CD4-positive, CD25-positive, alpha-beta regulatory T cell (primary cell): ENCODE measurements around the gene UNC5A. TPM values are rescaled to one million over a fixed set of nuclear protein-coding genes. Genes with fewer than 3 reads are reported as not detected.

Experiments used
- ATAC-seq, 2 donors: fragments of 150-1000 bp; cut with Tn5 transposase; one replicate each; pipeline ENCODE4 v1.10.0; 2021; ENCODE audit warnings: low read depth in 2 of 2, moderate number of reproducible peaks in 2 of 2, moderate library complexity in 1 of 2
- DNase-seq, 3 donors: peaks; one replicate each; pipeline versions ENCODE4 v3.0.0 to v3.0.0-alpha.2; 2012 to 2022; ENCODE audit warnings: mixed read lengths in 1 of 3
- H3K27ac ChIP-seq: one replicate; pipeline ENCODE4 v1.7.0; 2013; ENCODE audit warnings: mild to moderate bottlenecking, low read length; ENCODE audit not compliant: insufficient read depth, poor library complexity, severe bottlenecking
- H3K27me3 ChIP-seq: one replicate; pipeline ENCODE4 v1.7.0; 2013; ENCODE audit warnings: low read length; ENCODE audit not compliant: control insufficient read depth, insufficient read depth
- H3K36me3 ChIP-seq: one replicate; pipeline ENCODE4 v1.7.0; 2013; ENCODE audit warnings: mild to moderate bottlenecking, low read length, moderate library complexity; ENCODE audit not compliant: control insufficient read depth, insufficient read depth
- H3K4me1 ChIP-seq: 2 replicates; pipeline ENCODE4 v1.7.0; 2013; ENCODE audit warnings: mild to moderate bottlenecking, low read length; ENCODE audit not compliant: insufficient read depth, control insufficient read depth, poor library complexity, severe bottlenecking
- H3K4me3 ChIP-seq: one replicate; pipeline ENCODE4 v1.7.0; 2013; ENCODE audit warnings: low read depth, mild to moderate bottlenecking, low read length, moderate library complexity
- H3K9me3 ChIP-seq, 2 experiments: 1 replicate in 1 of 2; 2 replicates in 1 of 2; pipeline ENCODE4 v1.7.0; 2013; ENCODE audit warnings: low read length in 2 of 2, mild to moderate bottlenecking in 1 of 2, moderate library complexity in 1 of 2; ENCODE audit not compliant: control insufficient read depth in 2 of 2
- H3K27ac Mint-ChIP-seq, 3 donors: one replicate each; pipeline ENCODE4 v1.8.0; 2020 to 2022; ENCODE audit warnings: mild to moderate bottlenecking in 3 of 3, mixed read lengths in 3 of 3, moderate library complexity in 2 of 3
- H3K27me3 Mint-ChIP-seq: one replicate; pipeline ENCODE4 v1.8.0; 2022; ENCODE audit warnings: mild to moderate bottlenecking, mixed read lengths
- H3K36me3 Mint-ChIP-seq: one replicate; pipeline ENCODE4 v1.8.0; 2020; ENCODE audit warnings: mixed read lengths
- H3K4me1 Mint-ChIP-seq, 4 donors: one replicate each; pipeline ENCODE4 v1.8.0; 2020 to 2022; ENCODE audit warnings: mixed read lengths in 4 of 4, mild to moderate bottlenecking in 1 of 4
- H3K4me3 Mint-ChIP-seq, 4 donors: one replicate each; pipeline ENCODE4 v1.8.0; 2020 to 2022; ENCODE audit warnings: mild to moderate bottlenecking in 4 of 4, mixed read lengths in 4 of 4, moderate library complexity in 3 of 4
- H3K9me3 Mint-ChIP-seq, 7 donors: one replicate each; pipeline ENCODE4 v1.8.0; 2020 to 2022; ENCODE audit warnings: mixed read lengths in 7 of 7, mild to moderate bottlenecking in 3 of 7, moderate library complexity in 2 of 7
- polyA plus RNA-seq, 4 donors: library from polyadenylated mRNA; unstranded; fragments of 300-500 nt; fragmentation: Illumina TruSeq; gene quantifications; one replicate each; pipeline ENCODE4 v1.2.3, GENCODE V29; 2021
- total RNA-seq: library from RNA; stranded (reverse); gene quantifications from one replicate; pipeline ENCODE4 v1.2.3, GENCODE V29; 2022

Gene UNC5A
- total and polyA plus RNA-seq, 5 donors from 2014 or later, result not detected

DNA sequence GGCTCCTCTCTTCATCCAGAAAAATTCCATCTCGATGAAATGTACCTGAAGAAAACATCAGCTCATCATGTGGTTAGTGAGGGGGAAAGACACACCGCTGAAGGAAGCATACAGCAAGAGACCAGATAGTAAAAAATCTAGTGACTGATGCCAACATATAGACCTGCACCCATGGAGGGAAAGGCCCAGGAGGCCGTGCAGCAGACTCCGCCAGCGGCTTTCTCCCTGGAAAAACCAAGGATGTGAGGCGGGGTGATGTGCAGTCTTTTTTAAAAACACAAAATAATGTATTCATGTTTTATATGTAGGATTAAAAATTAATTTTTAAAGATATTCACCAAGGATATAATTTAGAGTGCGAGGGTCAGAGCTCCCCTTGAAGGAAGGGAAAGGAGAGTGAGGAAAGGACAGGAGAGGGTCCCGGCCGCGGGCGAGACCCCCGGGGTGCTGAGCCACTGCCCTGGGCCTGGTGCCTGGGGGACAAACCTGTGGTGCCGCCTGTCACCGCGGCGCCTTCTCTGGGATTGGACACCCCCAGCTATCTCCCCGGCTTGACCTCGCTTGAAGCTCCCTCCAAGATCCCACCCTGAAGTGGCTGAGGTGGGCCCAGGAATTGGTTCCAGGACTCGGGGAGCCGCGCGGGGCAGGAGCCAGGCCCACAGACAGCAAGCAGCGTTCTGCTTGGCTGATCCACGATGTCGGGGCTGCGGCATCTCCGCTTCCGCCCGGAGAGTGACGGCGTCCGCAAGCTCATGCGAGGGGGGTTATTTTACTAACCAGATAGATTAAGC lies 12.1 kb upstream of the UNC5A start:
- no peak overlapping the region for H3K4me3 Mint-ChIP-seq
- Histone ChIP-seq H3K9me3 (no peaks in the 10 kb centered on the region), H3K27ac (no peak overlapping the region), H3K27me3 (peaks cover 2% of the 10 kb centered on the region), H3K4me1 (no peaks in the 10 kb centered on the region), H3K36me3 (no peaks in the 10 kb centered on the region), H3K4me3 (no peak overlapping the region)
- peaks cover 0 to 5% (median 0%) of the 10 kb centered on the region in 7 donors for H3K9me3 Mint-ChIP-seq
- H3K27ac Mint-ChIP-seq, result no peak overlapping the region
- peaks cover 0 to 8% (median 3%) of the 10 kb centered on the region in 4 donors for H3K4me1 Mint-ChIP-seq
- peaks cover 28% of the 10 kb centered on the region for H3K27me3 Mint-ChIP-seq
- H3K36me3 Mint-ChIP-seq, result no peaks in the 10 kb centered on the region
- DNase-seq, result no peak
- ATAC-seq, result no peak

- no peak overlapping the region for H3K27ac Mint-ChIP-seq
- peaks cover 0 to 8% (median 3%) of the 10 kb centered on the region in 4 donors for H3K4me1 Mint-ChIP-seq
- H3K27me3 Mint-ChIP-seq, result peaks cover 22% of the 10 kb centered on the region
These were observed 11.4 kb upstream of the UNC5A start for GRCh38 chr5:176798949-176799348.

DNA sequence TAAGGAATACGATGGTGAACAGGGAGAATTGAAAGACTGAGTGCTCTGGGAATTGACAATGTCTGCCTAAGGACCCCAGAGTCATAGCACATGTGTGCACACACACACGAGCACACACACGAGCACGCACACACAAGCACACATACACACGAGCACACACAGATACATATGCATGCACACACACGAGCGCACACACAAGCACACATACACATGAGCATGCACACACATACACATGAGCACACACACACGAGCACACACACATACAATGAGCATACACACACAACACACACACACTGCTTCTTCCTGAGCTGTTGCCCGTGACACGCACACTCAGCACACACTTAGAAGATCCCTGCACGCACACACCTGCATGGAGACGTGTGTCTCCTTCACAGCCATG lies 10.9 kb upstream of the UNC5A start:
- Mint-ChIP-seq H3K27ac (no peak overlapping the region), H3K36me3 (no peaks in the 10 kb centered on the region), H3K4me1 (peaks cover 0 to 8% (median 3%) of the 10 kb centered on the region in 4 donors), H3K4me3 (no peak overlapping the region), H3K9me3 (peaks cover 0 to 5% (median 0%) of the 10 kb centered on the region in 7 donors), H3K27me3 (peaks cover 26% of the 10 kb centered on the region)
- no peak overlapping the region for H3K4me3 ChIP-seq
- ATAC-seq (no peak), DNase-seq (no peak)
- no peaks in the 10 kb centered on the region for H3K9me3 ChIP-seq
- H3K4me1 ChIP-seq, result no peaks in the 10 kb centered on the region
- H3K27me3 ChIP-seq, result peaks cover 2% of the 10 kb centered on the region
- H3K36me3 ChIP-seq, result no peaks in the 10 kb centered on the region
- H3K27ac ChIP-seq, result no peak overlapping the region

More at GRCh38 chr5:176798949-176799348, 11.4 kb upstream of the UNC5A start:
- Mint-ChIP-seq H3K36me3 (no peaks in the 10 kb centered on the region), H3K4me3 (no peak overlapping the region), H3K9me3 (peaks cover 0 to 4% (median 0%) of the 10 kb centered on the region in 7 donors)
- Histone ChIP-seq H3K27me3 (peaks cover 2% of the 10 kb centered on the region), H3K4me1 (no peaks in the 10 kb centered on the region), H3K4me3 (no peak overlapping the region), H3K36me3 (no peaks in the 10 kb centered on the region), H3K9me3 (no peaks in the 10 kb centered on the region), H3K27ac (no peak overlapping the region)
- ATAC-seq (no peak), DNase-seq (no peak)

- peaks cover 26% of the 10 kb centered on the region for H3K27me3 Mint-ChIP-seq
These were observed 10.3 kb upstream of the UNC5A start for GRCh38 chr5:176800024-176800423.

GRCh38 chr5:176802116-176802784 lies 8.1 kb upstream of the UNC5A start:
- H3K27ac Mint-ChIP-seq, result no peak overlapping the region
- Histone ChIP-seq H3K36me3 (no peaks in the 10 kb centered on the region), H3K27ac (no peak overlapping the region), H3K4me1 (no peaks in the 10 kb centered on the region), H3K27me3 (peaks cover 3% of the 10 kb centered on the region), H3K4me3 (no peak overlapping the region), H3K9me3 (no peaks in the 10 kb centered on the region)
- no peaks in the 10 kb centered on the region for H3K36me3 Mint-ChIP-seq
- no peak for ATAC-seq
- peaks cover 0 to 2% (median 0%) of the 10 kb centered on the region in 7 donors for H3K9me3 Mint-ChIP-seq
- no peak overlapping the region for H3K4me3 Mint-ChIP-seq
- no peak for DNase-seq
- H3K27me3 Mint-ChIP-seq, result peaks cover 20% of the 10 kb centered on the region
- H3K4me1 Mint-ChIP-seq, result no peaks in the 10 kb centered on the region

More at GRCh38 chr5:176800024-176800423, 10.3 kb upstream of the UNC5A start:
- Histone ChIP-seq H3K9me3 (no peaks in the 10 kb centered on the region), H3K4me1 (no peaks in the 10 kb centered on the region), H3K36me3 (no peaks in the 10 kb centered on the region), H3K27me3 (peaks cover 5% of the 10 kb centered on the region), H3K27ac (no peak overlapping the region), H3K4me3 (no peak overlapping the region)
- DNase-seq, result no peak
- Mint-ChIP-seq H3K4me3 (no peak overlapping the region), H3K36me3 (no peaks in the 10 kb centered on the region), H3K9me3 (peaks cover 0 to 5% (median 0%) of the 10 kb centered on the region in 7 donors), H3K4me1 (peaks cover 0 to 8% (median 3%) of the 10 kb centered on the region in 4 donors), H3K27ac (no peak overlapping the region)
- ATAC-seq, result no peak

DNA sequence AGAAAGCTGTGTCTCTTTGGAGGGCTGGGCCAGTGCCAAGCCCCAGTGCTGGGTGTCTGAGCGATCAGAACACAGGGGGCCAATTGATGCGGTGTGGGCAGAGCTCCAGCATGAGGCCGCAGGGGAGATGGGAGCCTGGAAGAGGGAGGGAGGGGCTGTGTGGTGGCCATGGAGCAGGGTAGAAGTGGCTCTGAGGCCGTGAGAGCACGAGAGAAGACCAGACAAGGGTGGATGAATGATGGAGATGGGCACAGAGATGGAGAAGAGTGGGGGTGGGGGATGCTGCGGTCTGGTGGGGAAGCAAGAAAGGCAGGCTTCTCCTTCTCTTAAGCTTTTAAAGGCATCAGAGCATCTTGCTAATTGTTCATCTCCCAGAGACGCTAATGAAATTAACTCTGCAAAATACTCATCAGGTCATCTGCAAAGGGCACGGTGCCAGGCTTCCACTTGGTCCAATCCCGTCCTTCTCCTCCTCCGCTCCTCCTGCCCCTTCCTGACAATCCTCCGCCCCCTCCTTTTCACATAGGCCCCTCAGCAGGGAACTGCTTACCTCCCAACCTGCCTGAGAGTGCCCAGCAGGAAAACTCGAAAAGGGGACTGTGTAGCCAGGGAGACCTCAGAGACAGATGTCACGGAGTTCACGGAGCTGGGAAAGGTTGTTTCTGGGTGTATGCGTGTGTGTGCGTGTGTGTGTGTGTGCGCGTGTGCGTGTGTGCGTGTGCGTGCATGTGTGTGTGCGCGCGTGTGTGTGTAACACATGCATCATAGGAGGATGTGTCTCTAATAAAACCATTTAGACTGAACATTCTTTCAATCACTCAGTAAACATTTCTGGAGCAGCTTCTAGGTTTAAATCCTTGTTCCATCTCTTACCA lies 7.1 kb upstream of the UNC5A start:
- Mint-ChIP-seq H3K4me1 (no peaks in the 10 kb centered on the region), H3K9me3 (peaks cover 0 to 2% (median 0%) of the 10 kb centered on the region in 7 donors), H3K36me3 (no peaks in the 10 kb centered on the region), H3K4me3 (no peak overlapping the region), H3K27ac (no peak overlapping the region), H3K27me3 (peaks cover 30% of the 10 kb centered on the region)
- Histone ChIP-seq H3K9me3 (no peaks in the 10 kb centered on the region), H3K27me3 (peaks cover 9% of the 10 kb centered on the region), H3K27ac (no peak overlapping the region), H3K4me1 (no peaks in the 10 kb centered on the region), H3K36me3 (no peaks in the 10 kb centered on the region), H3K4me3 (no peak overlapping the region)
- DNase-seq (no peak), ATAC-seq (no peak)

- Histone ChIP-seq H3K27me3 (peaks cover 9% of the 10 kb centered on the region), H3K4me3 (no peak overlapping the region), H3K36me3 (no peaks in the 10 kb centered on the region), H3K4me1 (no peaks in the 10 kb centered on the region), H3K27ac (no peak overlapping the region), H3K9me3 (no peaks in the 10 kb centered on the region)
- DNase-seq (peak in 1 of 3 donors; percentile 17), ATAC-seq (no peak)
- no peak overlapping the region for H3K4me3 Mint-ChIP-seq
- H3K9me3 Mint-ChIP-seq, result peaks cover 0 to 3% (median 0%) of the 10 kb centered on the region in 7 donors
- no peaks in the 10 kb centered on the region for H3K36me3 Mint-ChIP-seq
- H3K4me1 Mint-ChIP-seq, result peaks cover 0 to 1% (median under 1%) of the 10 kb centered on the region in 4 donors
- no peak overlapping the region for H3K27ac Mint-ChIP-seq
- H3K27me3 Mint-ChIP-seq, result peaks cover 37% of the 10 kb centered on the region
These were observed 6.3 kb upstream of the UNC5A start for GRCh38 chr5:176803943-176804498.
